WERI-Rb-1 (cell line): ENCODE measurements around the gene ATRNL1.

Experiments used
- DNase-seq: peaks from one replicate; pipeline ENCODE4 v3.0.0-alpha.2; 2020
- H3K27ac ChIP-seq: fragments of 250-450 bp; sonication (Bioruptor Pico); 2 replicates; pipeline ENCODE4 v1.5.1; 2020; ENCODE audit warnings: mild to moderate bottlenecking, moderate library complexity
- H3K27me3 ChIP-seq: fragments of 250-450 bp; sonication (Bioruptor Pico); 2 replicates; pipeline ENCODE4 v1.5.1; 2021; ENCODE audit warnings: mild to moderate bottlenecking, low read depth, moderate library complexity; ENCODE audit not compliant: insufficient read depth, severe bottlenecking
- H3K36me3 ChIP-seq: fragments of 250-450 bp; sonication (Bioruptor Pico); 2 replicates; pipeline ENCODE4 v1.5.1; 2020; ENCODE audit warnings: mild to moderate bottlenecking, moderate library complexity
- H3K4me3 ChIP-seq: 2 replicates; pipeline ENCODE4 v1.5.1; 2011; ENCODE audit warnings: low read depth, mild to moderate bottlenecking, control low read depth, low read length
- H3K9me3 ChIP-seq: fragments of 250-450 bp; sonication (Bioruptor Pico); 2 replicates; pipeline ENCODE4 v1.5.1; 2021; ENCODE audit warnings: mild to moderate bottlenecking, moderate library complexity; ENCODE audit not compliant: severe bottlenecking
- TF ChIP-seq, protein P1 (sequence below): IDR thresholded peaks from 2 replicates; pipeline ENCODE4 v1.5.1; 2011; ENCODE audit warnings: low read depth, mild to moderate bottlenecking, control low read depth, inconsistent platforms, low read length

Gene ATRNL1

DNA sequence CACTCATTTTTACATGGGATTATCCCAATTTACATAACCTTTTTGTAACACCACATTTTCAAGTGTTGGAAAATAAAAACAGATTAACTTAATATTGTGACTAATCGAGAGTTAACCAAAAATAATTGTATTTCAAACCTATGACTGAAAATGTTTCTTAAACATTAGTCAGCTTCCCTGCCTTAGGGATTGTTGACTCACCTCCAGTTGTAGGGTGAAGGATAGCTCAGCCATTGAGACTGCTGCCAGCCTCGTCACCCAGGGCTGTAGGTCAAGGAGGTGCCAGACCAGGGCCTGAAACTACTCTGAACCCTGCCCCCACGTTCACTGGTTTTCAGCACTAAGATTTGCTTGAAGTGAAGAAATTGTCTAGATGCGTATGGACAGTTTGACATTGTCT is 828.6 kb downstream of the ATRNL1 start:
- Histone ChIP-seq H3K4me3 (no peak overlapping the region), H3K27me3 (no peaks in the 10 kb centered on the region), H3K36me3 (no peaks in the 10 kb centered on the region), H3K9me3 (peaks cover 3% of the 10 kb centered on the region), H3K27ac (no peak overlapping the region)
- TF ChIP-seq, protein P1, sequence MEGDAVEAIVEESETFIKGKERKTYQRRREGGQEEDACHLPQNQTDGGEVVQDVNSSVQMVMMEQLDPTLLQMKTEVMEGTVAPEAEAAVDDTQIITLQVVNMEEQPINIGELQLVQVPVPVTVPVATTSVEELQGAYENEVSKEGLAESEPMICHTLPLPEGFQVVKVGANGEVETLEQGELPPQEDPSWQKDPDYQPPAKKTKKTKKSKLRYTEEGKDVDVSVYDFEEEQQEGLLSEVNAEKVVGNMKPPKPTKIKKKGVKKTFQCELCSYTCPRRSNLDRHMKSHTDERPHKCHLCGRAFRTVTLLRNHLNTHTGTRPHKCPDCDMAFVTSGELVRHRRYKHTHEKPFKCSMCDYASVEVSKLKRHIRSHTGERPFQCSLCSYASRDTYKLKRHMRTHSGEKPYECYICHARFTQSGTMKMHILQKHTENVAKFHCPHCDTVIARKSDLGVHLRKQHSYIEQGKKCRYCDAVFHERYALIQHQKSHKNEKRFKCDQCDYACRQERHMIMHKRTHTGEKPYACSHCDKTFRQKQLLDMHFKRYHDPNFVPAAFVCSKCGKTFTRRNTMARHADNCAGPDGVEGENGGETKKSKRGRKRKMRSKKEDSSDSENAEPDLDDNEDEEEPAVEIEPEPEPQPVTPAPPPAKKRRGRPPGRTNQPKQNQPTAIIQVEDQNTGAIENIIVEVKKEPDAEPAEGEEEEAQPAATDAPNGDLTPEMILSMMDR, result no peak
- no peak for DNase-seq

DNA sequence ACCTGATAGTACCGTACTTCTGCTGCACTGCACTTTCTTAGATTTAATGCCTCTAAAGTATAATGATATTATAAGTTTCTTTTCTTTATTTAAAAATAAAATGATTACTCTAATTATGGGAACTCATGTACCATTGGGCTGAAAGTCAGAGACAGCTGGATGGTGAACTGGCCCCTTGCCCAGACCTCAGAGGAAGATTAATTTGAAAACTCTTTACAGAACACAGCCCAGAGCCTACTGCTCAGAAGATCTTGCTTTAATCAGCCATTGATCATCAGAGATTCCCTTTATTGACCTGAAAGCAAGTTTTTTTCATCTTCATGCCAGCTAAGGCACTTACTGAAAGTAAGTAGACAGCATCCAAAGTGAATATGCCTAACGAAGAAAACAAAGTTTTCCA is 838.1 kb downstream of the ATRNL1 start:
- Histone ChIP-seq H3K4me3 (no peak overlapping the region), H3K9me3 (no peaks in the 10 kb centered on the region)
- TF ChIP-seq, protein P1, result no peak

DNA sequence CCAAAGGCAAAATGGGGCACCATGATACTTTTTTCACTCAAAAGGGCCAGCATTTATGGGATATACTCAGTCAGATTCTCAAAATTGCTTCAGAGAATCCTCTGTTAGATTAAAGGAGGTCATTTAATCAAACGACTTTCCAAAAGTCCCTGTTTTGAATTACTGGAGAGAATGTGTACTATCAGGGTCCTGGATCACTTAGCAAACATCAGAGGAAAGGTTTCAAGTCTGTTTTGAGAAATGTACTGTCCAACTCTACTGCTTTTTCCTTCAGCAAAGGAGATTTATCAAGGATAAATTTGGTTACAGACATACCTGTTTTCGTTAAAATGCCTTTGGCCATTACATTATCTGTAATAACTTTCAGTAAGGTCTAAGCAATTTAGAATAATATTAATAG is 838.9 kb downstream of the ATRNL1 start:
- no peaks in the 10 kb centered on the region for H3K36me3 ChIP-seq
- no peaks in the 10 kb centered on the region for H3K27me3 ChIP-seq
- no peak overlapping the region for H3K4me3 ChIP-seq
- H3K27ac ChIP-seq, result no peak overlapping the region
- TF ChIP-seq, protein P1, result no peak
- DNase-seq, result no peak
- no peaks in the 10 kb centered on the region for H3K9me3 ChIP-seq

More for the DNA sequence above, 838.1 kb downstream of the ATRNL1 start:
- no peak for DNase-seq
- Histone ChIP-seq H3K27ac (no peak overlapping the region), H3K27me3 (no peaks in the 10 kb centered on the region), H3K36me3 (no peaks in the 10 kb centered on the region)

DNA sequence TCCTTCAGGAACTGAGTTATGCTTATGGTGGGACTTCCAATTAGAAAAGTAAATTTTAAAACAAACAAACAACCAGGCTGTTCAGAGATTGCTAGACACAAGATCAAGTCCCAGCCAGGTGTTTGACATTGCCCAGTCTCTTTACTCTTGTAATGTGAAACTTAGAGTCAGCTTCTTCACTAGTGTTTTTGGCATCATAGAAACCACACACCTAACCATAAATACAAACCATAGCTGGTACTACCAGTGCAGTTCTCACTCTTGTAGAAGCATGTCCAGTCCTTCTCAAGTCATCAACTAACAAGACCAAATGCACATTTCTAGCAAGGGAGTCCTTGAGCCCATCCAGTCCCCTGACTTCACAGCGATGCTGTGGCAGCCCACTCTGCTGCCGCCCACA is 839.9 kb downstream of the ATRNL1 start:
- Histone ChIP-seq H3K4me3 (no peak overlapping the region), H3K9me3 (no peaks in the 10 kb centered on the region), H3K36me3 (no peaks in the 10 kb centered on the region), H3K27ac (no peak overlapping the region), H3K27me3 (no peaks in the 10 kb centered on the region)
- TF ChIP-seq, protein P1, result no peak
- DNase-seq, result no peak

DNA sequence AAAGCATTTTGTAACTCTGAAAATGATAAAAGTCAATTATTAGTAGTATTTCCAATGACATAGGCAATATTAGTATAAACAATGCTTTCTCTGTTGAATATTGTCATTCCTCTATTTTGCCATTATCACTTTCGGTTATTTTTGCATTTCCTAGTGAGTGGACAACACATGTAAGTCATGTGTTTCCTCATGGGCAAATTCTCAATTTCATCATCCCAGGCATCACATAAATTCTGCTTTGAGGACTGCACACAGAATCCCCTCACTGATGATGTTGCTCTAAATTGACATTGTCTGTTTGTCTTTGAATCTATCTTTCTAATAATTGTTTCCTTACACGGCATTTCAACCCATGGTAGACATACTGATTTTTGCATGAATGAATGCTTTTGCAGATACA is 842.6 kb downstream of the ATRNL1 start:
- TF ChIP-seq, protein P1, result no peak
- no peak overlapping the region for H3K4me3 ChIP-seq
- H3K9me3 ChIP-seq, result no peaks in the 10 kb centered on the region
- no peaks in the 10 kb centered on the region for H3K36me3 ChIP-seq
- H3K27ac ChIP-seq, result no peak overlapping the region
- H3K27me3 ChIP-seq, result no peaks in the 10 kb centered on the region
- no peak for DNase-seq
